K562 (cell line): ENCODE measurements around the gene ATL3. TPM values are rescaled to one million over a fixed set of nuclear protein-coding genes. Genes with fewer than 3 reads are reported as not detected.

Experiments
- CEBPB ChIP-seq: fragments of 450-650 bp; IDR thresholded peaks from 2 replicates; pipeline ENCODE4 v1.6.1; 2016; ENCODE audit warnings: missing genetic modification characterization, missing compliant biosample characterization
- CEBPG ChIP-seq, 3 experiments: fragments of 200-800 bp in 1 of 3; sonication (Bioruptor generic) in 1 of 3; sonication (generic) in 1 of 3; formaldehyde crosslinking in 1 of 3; IDR thresholded peaks in 2 of 3; conservative IDR thresholded peaks in 1 of 3; 2 replicates each; pipeline versions ENCODE4 v1.6.1 to v1.8.0; 2016 to 2022; ENCODE audit warnings: missing compliant biosample characterization in 2 of 3, missing genetic modification characterization in 2 of 3, mild to moderate bottlenecking in 1 of 3, missing genetic modification reagents in 1 of 3
- CTCF ChIP-seq, 3 experiments: IDR thresholded peaks in 2 of 3; conservative IDR thresholded peaks in 1 of 3; 2 replicates each; pipeline ENCODE4 v1.5.1; 2011 to 2012; ENCODE audit warnings: low read length in 3 of 3, mild to moderate bottlenecking in 3 of 3, control low read depth in 2 of 3, improper control_type of control experiment in 1 of 3, inconsistent platforms in 1 of 3, low read depth in 1 of 3, mixed read lengths in 1 of 3, moderate library complexity in 1 of 3; ENCODE audit not compliant: insufficient read depth in 2 of 3
- ELK1 ChIP-seq: sonication (generic); formaldehyde crosslinking; IDR thresholded peaks from 2 replicates; pipeline ENCODE4 v1.8.1; 2022; ENCODE audit warnings: missing genetic modification reagents
- ETV5 ChIP-seq: sonication (generic); formaldehyde crosslinking; IDR thresholded peaks from 2 replicates; pipeline ENCODE4 v1.4.0; 2020; ENCODE audit warnings: low read depth, mild to moderate bottlenecking, missing genetic modification reagents
- GATAD2B ChIP-seq: fragments of 450-650 bp; IDR thresholded peaks from 2 replicates; pipeline ENCODE4 v1.6.1; 2017; ENCODE audit warnings: mild to moderate bottlenecking, borderline replicate concordance
- GTF2A2 ChIP-seq: IDR thresholded peaks from 2 replicates; pipeline ENCODE4 v1.6.1; 2016; ENCODE audit warnings: mild to moderate bottlenecking, missing genetic modification characterization, missing compliant biosample characterization
- KLF10 ChIP-seq: fragments of 250-450 bp; sonication (Bioruptor Pico); IDR thresholded peaks from 2 replicates; pipeline ENCODE4 v1.6.1; 2021; ENCODE audit warnings: matching md5 sums
- MCM2 ChIP-seq: fragments of 450-650 bp; IDR thresholded peaks from 2 replicates; pipeline ENCODE4 v1.6.1; 2017; ENCODE audit warnings: low read depth, mild to moderate bottlenecking
- MYBL2 ChIP-seq, 2 experiments: fragments of 450-650 bp in 1 of 2; sonication (generic) in 1 of 2; formaldehyde crosslinking in 1 of 2; IDR thresholded peaks; 2 replicates each; pipeline versions ENCODE4 v1.6.1 to v1.8.1; 2017 to 2022; ENCODE audit warnings: borderline replicate concordance in 1 of 2, inconsistent platforms in 1 of 2, low read depth in 1 of 2, mild to moderate bottlenecking in 1 of 2, missing genetic modification reagents in 1 of 2, moderate library complexity in 1 of 2
- MYNN ChIP-seq, 2 experiments: sonication (generic); formaldehyde crosslinking in 1 of 2; IDR thresholded peaks; 2 replicates each; pipeline versions ENCODE4 v1.5.0 to v1.6.1; 2016 to 2020; ENCODE audit warnings: antibody characterized with exemption in 1 of 2, missing genetic modification reagents in 1 of 2
- PHF8 ChIP-seq: fragments of 200-600 bp; sonication (generic); IDR thresholded peaks from 2 replicates; pipeline ENCODE4 v1.6.1; 2012; ENCODE audit warnings: mixed run types, mild to moderate bottlenecking, inconsistent platforms, low read length, moderate library complexity, borderline replicate concordance
- PRMT5 ChIP-seq: sonication (generic); formaldehyde crosslinking; IDR thresholded peaks from 2 replicates; pipeline ENCODE4 v1.5.0; 2020; ENCODE audit warnings: missing genetic modification reagents
- RBM14 ChIP-seq: fragments of 200-400 bp; formaldehyde crosslinking; IDR thresholded peaks from 2 replicates; pipeline ENCODE4 v1.6.1; 2018; ENCODE audit warnings: low read depth, mild to moderate bottlenecking, low read length, moderate library complexity, borderline replicate concordance; ENCODE audit not compliant: insufficient read depth
- STAT6 ChIP-seq: sonication (generic); formaldehyde crosslinking; IDR thresholded peaks from 2 replicates; pipeline ENCODE4 v1.8.1; 2023; ENCODE audit warnings: mild to moderate bottlenecking, missing genetic modification reagents
- TAF15 ChIP-seq: fragments of 200-400 bp; formaldehyde crosslinking; IDR thresholded peaks from 2 replicates; pipeline ENCODE4 v1.6.1; 2017; ENCODE audit warnings: mild to moderate bottlenecking, low read depth, low read length, moderate library complexity
- TSC22D4 ChIP-seq: fragments of 450-650 bp; IDR thresholded peaks from 2 replicates; pipeline ENCODE4 v1.6.1; 2016; ENCODE audit warnings: missing genetic modification characterization, missing biosample characterization, control low read depth
- ZNF785 ChIP-seq: fragments of 250-450 bp; sonication (Bioruptor Pico); IDR thresholded peaks from 2 replicates; pipeline ENCODE4 v1.4.0; 2020; ENCODE audit warnings: mild to moderate bottlenecking
- polyA plus RNA-seq, 8 experiments: library from polyadenylated mRNA; depleted of rRNA in 4 of 8; stranded (reverse) in 5 of 8; unstranded in 3 of 8; fragments of >200 nt; fragmentation: Nextera tagmentation in 2 of 8; fragmentation: Illumina TruSeq in 1 of 8; extraction: Ambion mirVana in 2 of 8; extraction: Trizol in 1 of 8; gene quantifications; 2 replicates each; pipeline versions ENCODE4 v1.2.1 to v1.2.3, GENCODE V29; 2011 to 2014; ENCODE audit warnings: inconsistent platforms in 1 of 8, missing spikeins in 1 of 8
- total RNA-seq, 7 experiments: library from RNA; depleted of rRNA in 6 of 7; stranded (reverse); fragments of >200 nt in 6 of 7; fragmentation: Illumina TruSeq in 2 of 7; extraction: Trizol in 2 of 7; gene quantifications; 2 replicates each; pipeline versions ENCODE4 v1.2.1 to v1.2.3, GENCODE V29; 2011 to 2021; ENCODE audit warnings: low replicate concordance in 1 of 7
- TF ChIP-seq, protein P1 (sequence below): sonication (generic); formaldehyde crosslinking; IDR thresholded peaks from 2 replicates; pipeline ENCODE4 v1.8.0; 2022; ENCODE audit warnings: missing genetic modification reagents, mild to moderate bottlenecking, borderline replicate concordance

ATL3 gene
- total and polyA plus RNA-seq, 9 of the 15 experiments (the other 6 are each of a cell fraction or from before 2014, with no cell fraction given), result 18.2 to 39.8 (median 23.9) TPM

- TF ChIP-seq CTCF (IDR thresholded peaks at IDR 0.05 in 2 of 3, conservative IDR thresholded peaks at IDR 0.05 in 1 of 3; ENCODE audit: insufficient read depth in 2 of 3, low read depth in 1 of 3, low read length in 3 of 3) (peak; percentile 40 to 46 (median 42); a peak in 3 of 6 replicates), TAF15 (no peak), KLF10 (CRISPR knock-in tag) (no peak), MCM2 (no peak), GATAD2B (peak; percentile 34; the same call in 1 of the 2 replicates), GTF2A2 (tag) (no peak), PRMT5 (no peak), MYNN (IDR thresholded peaks at IDR 0.05) (0 out of 2 replicates have a peak, but pooled peaks have one; percentile 24), MYNN (CRISPR knock-in tag; IDR thresholded peaks at IDR 0.05) (no peak), ZNF785 (CRISPR knock-in tag) (no peak), RBM14 (no peak), MYBL2 (IDR thresholded peaks at IDR 0.05; ENCODE audit: low read depth) (0 out of 2 replicates have a peak, but pooled peaks have one; percentile 29), MYBL2 (CRISPR knock-in tag; IDR thresholded peaks at IDR 0.05; ENCODE audit: borderline replicate concordance) (no peak), TSC22D4 (tag) (no peak), CEBPB (peak; percentile 93), CEBPG (CRISPR knock-in tag; IDR thresholded peaks at IDR 0.05) (no peak; the same call in 1 of the 2 replicates), CEBPG (tag; conservative IDR thresholded peaks at IDR 0.05 in 1 of 2, IDR thresholded peaks at IDR 0.05 in 1 of 2) (peak in 1 of 2 experiments; percentile 58; a peak in 3 of 4 replicates), PHF8 (no peak), ETV5 (CRISPR knock-in tag) (no peak), ELK1 (no peak), STAT6 (CRISPR knock-in tag) (no peak)
- TF ChIP-seq, protein P1, sequence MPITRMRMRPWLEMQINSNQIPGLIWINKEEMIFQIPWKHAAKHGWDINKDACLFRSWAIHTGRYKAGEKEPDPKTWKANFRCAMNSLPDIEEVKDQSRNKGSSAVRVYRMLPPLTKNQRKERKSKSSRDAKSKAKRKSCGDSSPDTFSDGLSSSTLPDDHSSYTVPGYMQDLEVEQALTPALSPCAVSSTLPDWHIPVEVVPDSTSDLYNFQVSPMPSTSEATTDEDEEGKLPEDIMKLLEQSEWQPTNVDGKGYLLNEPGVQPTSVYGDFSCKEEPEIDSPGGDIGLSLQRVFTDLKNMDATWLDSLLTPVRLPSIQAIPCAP (CRISPR knock-in tag), result no peak
These were observed 499 bp downstream of the ATL3 start (continued) for GRCh38 chr11:63670433-63671321.
